Coronary artery (tissue), 2 donors: ENCODE data around the gene FAM181A.

Source experiments
- DNase-seq: peaks from one replicate; pipeline ENCODE4 v3.0.0-alpha.2; 2017; ENCODE audit warnings: low spot score
- H3K27ac ChIP-seq, 2 donors: fragments of 200-600 bp; sonication (generic); one replicate each; pipeline ENCODE4 v1.5.1; 2016 to 2019
- H3K4me3 ChIP-seq: fragments of 200-600 bp; sonication (generic); 2 replicates; pipeline ENCODE4 v1.5.1; 2016; ENCODE audit warnings: mild to moderate bottlenecking, moderate library complexity
- CTCF ChIP-seq: fragments of 200-600 bp; sonication (generic); IDR thresholded peaks from one replicate; pipeline ENCODE4 v1.5.1; 2019; ENCODE audit warnings: antibody characterized with exemption

Gene FAM181A

GRCh38 chr14:93969082-93969828 is 42.1 kb downstream of the FAM181A start:
- peak overlapping the region; percentile 64 to 92 for H3K27ac ChIP-seq
- H3K4me3 ChIP-seq: no peak overlapping the region
- TF ChIP-seq CTCF: no peak
- DNase-seq: no peak

GRCh38 chr14:93970585-93970964 is 43.4 kb downstream of the FAM181A start:
- Histone ChIP-seq H3K27ac (peak overlapping the region; percentile 64 to 92), H3K4me3 (peak overlapping the region; percentile 65)
- no peak for DNase-seq
- TF ChIP-seq CTCF: peak; percentile 21

GRCh38 chr14:93970965-93971634 is 44.0 kb downstream of the FAM181A start:
- peak overlapping the region; percentile 64 to 92 for H3K27ac ChIP-seq
- H3K4me3 ChIP-seq: peak overlapping the region; percentile 65
- no peak for DNase-seq
- TF ChIP-seq CTCF: no peak

- peak overlapping the region; percentile 65 for H3K4me3 ChIP-seq
- no peak for TF ChIP-seq CTCF
- no peak for DNase-seq
- H3K27ac ChIP-seq: peak overlapping the region in 1 of 2 donors; percentile 92
These were observed 44.5 kb downstream of the FAM181A start for GRCh38 chr14:93971635-93972027.

GRCh38 chr14:93972618-93973205 is 45.6 kb downstream of the FAM181A start:
- TF ChIP-seq CTCF: no peak
- DNase-seq: no peak

GRCh38 chr14:93973607-93974006 is 46.5 kb downstream of the FAM181A start:
- no peak for TF ChIP-seq CTCF
- Histone ChIP-seq H3K27ac (peak overlapping the region; percentile 65 to 92), H3K4me3 (peak overlapping the region; percentile 70)
- DNase-seq: no peak

More at GRCh38 chr14:93972618-93973205, 45.6 kb downstream of the FAM181A start:
- no peak overlapping the region for H3K4me3 ChIP-seq
- H3K27ac ChIP-seq: peak overlapping the region; percentile 65 to 92
